Measurements from ENCODE around the gene INSYN2A. TPM values are rescaled to one million over a fixed set of nuclear protein-coding genes. Genes with fewer than 3 reads are reported as not detected.

INSYN2A gene
- total RNA-seq, 1 donor from 2014 or later = 0.13 TPM

DNA sequence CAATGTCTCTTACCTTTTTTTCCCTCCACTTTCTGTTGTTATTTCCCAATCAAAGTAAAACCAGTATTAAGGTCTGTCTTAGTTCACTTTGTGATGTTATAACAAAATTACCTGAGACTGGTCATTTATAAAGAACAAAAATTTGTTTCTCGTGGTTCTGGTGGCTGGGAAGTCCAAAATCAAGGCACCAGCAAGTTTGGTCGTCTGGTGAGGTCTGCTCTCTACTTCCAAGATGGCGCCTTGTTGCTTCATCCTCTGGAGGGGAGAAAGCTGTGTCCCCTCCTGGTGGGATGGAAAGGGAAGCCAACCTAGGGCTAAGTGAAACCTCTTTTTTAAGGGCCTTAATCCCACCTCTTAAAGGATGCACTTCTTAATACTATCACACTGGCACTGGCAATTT is 22.3 kb upstream of the INSYN2A start:
- Mint-ChIP-seq H3K4me3 (no peak overlapping the region), H3K27me3 (ENCODE audit: low read depth) (no peaks in the 10 kb centered on the region), H3K27ac (no peak overlapping the region), H3K9me3 (peaks cover 8% of the 10 kb centered on the region), H3K36me3 (no peaks in the 10 kb centered on the region), H3K4me1 (no peaks in the 10 kb centered on the region)
- DNase-seq (ENCODE audit: low spot score in 2 of 2, unreplicated experiment in 2 of 2) = no peak
- no peak for TF ChIP-seq CTCF (IDR thresholded peaks at IDR 0.05; ENCODE audit: unreplicated experiment)

DNA sequence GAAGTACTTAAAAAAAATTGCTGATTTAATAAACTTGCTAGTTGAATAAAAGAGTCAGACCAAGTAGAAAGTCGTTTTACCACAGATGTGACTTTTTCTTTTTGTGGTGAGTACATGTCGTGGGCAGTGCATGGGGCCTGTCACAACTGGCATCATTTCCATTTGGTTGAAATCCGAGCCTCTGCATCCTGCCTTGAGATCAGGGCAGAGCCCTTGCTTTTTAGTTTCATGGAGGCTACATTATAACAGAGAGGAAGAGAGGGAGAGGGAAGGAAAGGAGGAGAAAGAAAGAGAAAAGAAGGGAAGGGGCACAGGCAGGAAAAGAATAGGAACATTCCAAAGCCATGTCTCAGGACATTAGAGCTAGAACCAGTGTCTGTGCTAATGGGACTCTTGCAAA is 20.4 kb upstream of the INSYN2A start:
- H3K9me3 Mint-ChIP-seq = peaks cover 8% of the 10 kb centered on the region
- no peaks in the 10 kb centered on the region for H3K4me1 Mint-ChIP-seq
- no peaks in the 10 kb centered on the region for H3K27me3 Mint-ChIP-seq (ENCODE audit: low read depth)
- H3K27ac Mint-ChIP-seq = no peak overlapping the region
- no peak overlapping the region for H3K4me3 Mint-ChIP-seq
- no peak for DNase-seq (ENCODE audit: low spot score in 2 of 2, unreplicated experiment in 2 of 2)
- no peaks in the 10 kb centered on the region for H3K36me3 Mint-ChIP-seq
- no peak for TF ChIP-seq CTCF (IDR thresholded peaks at IDR 0.05; ENCODE audit: unreplicated experiment)

GRCh38 chr10:127216274-127216673 is 19.9 kb upstream of the INSYN2A start:
- Mint-ChIP-seq H3K36me3 (no peaks in the 10 kb centered on the region), H3K4me3 (no peak overlapping the region), H3K4me1 (no peaks in the 10 kb centered on the region), H3K27me3 (ENCODE audit: low read depth) (no peaks in the 10 kb centered on the region), H3K9me3 (peaks cover 8% of the 10 kb centered on the region), H3K27ac (no peak overlapping the region)
- no peak for TF ChIP-seq CTCF (IDR thresholded peaks at IDR 0.05; ENCODE audit: unreplicated experiment)
- DNase-seq (ENCODE audit: low spot score in 2 of 2, unreplicated experiment in 2 of 2) = no peak

DNA sequence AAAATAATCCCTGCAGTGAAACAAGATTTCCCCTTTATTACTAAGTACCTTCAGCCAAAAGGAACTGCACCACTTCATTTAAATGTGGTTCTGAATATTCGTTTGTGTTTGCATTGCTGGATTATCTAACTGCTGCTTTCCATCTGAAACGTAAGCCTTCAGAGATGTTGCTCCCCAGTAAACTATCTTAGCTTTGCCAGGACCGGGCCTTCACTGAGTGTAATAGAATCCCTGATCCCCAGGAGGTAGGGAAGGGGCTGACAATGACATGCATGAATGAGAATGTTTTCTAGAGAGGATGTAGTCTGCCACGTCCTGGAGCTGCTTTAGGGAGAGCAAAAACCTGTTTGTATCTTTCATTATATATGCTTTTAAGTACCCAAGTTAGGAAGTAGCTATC is 19.5 kb upstream of the INSYN2A start:
- no peak for DNase-seq (ENCODE audit: low spot score in 2 of 2, unreplicated experiment in 2 of 2)
- H3K27me3 Mint-ChIP-seq (ENCODE audit: low read depth) = no peaks in the 10 kb centered on the region
- no peaks in the 10 kb centered on the region for H3K4me1 Mint-ChIP-seq
- H3K9me3 Mint-ChIP-seq = peaks cover 8% of the 10 kb centered on the region
- H3K27ac Mint-ChIP-seq = no peak overlapping the region
- H3K36me3 Mint-ChIP-seq = no peaks in the 10 kb centered on the region
- no peak for TF ChIP-seq CTCF (IDR thresholded peaks at IDR 0.05; ENCODE audit: unreplicated experiment)
- H3K4me3 Mint-ChIP-seq = no peak overlapping the region

- H3K27me3 Mint-ChIP-seq (ENCODE audit: low read depth) = no peaks in the 10 kb centered on the region
- no peak for DNase-seq (ENCODE audit: low spot score in 2 of 2, unreplicated experiment in 2 of 2)
- H3K4me3 Mint-ChIP-seq = no peak overlapping the region
- H3K36me3 Mint-ChIP-seq = no peaks in the 10 kb centered on the region
- H3K27ac Mint-ChIP-seq = no peak overlapping the region
- no peaks in the 10 kb centered on the region for H3K4me1 Mint-ChIP-seq
- no peak for TF ChIP-seq CTCF (IDR thresholded peaks at IDR 0.05; ENCODE audit: unreplicated experiment)
- no peaks in the 10 kb centered on the region for H3K9me3 Mint-ChIP-seq
These were observed 14.6 kb upstream of the INSYN2A start for GRCh38 chr10:127210936-127211466.

- no peak for DNase-seq (ENCODE audit: low spot score in 2 of 2, unreplicated experiment in 2 of 2)
These were observed 10.7 kb upstream of the INSYN2A start for GRCh38 chr10:127207081-127207480.

More at GRCh38 chr10:127207081-127207480, 10.7 kb upstream of the INSYN2A start:
- no peak for TF ChIP-seq CTCF (IDR thresholded peaks at IDR 0.05; ENCODE audit: unreplicated experiment)
- Mint-ChIP-seq H3K4me1 (no peaks in the 10 kb centered on the region), H3K27ac (no peak overlapping the region), H3K27me3 (ENCODE audit: low read depth) (no peaks in the 10 kb centered on the region), H3K4me3 (no peak overlapping the region), H3K9me3 (no peaks in the 10 kb centered on the region), H3K36me3 (peaks cover 7% of the 10 kb centered on the region)

Measured in mesothelial cell of epicardium (in vitro differentiated cells).